HepG2 (cell line): Measurements from ENCODE around the gene STAT6. TPM values are rescaled to one million over a fixed set of nuclear protein-coding genes. Genes with fewer than 3 reads are reported as not detected.
A peak's percentile ranks its signal among the peaks of the same experiment; 100 is the strongest.

ENCODE experiments used
- AHR ChIP-seq: IDR thresholded peaks from 2 replicates; pipeline ENCODE4 v1.6.1; 2018; ENCODE audit warnings: missing genetic modification reagents, missing compliant biosample characterization
- ATRX ChIP-seq: sonication (generic); formaldehyde crosslinking; IDR thresholded peaks from 2 replicates; pipeline ENCODE4 v1.4.0; 2020; ENCODE audit warnings: missing genetic modification reagents, borderline replicate concordance
- BCL6 ChIP-seq: IDR thresholded peaks from 2 replicates; pipeline ENCODE4 v1.6.1; 2016; ENCODE audit warnings: missing genetic modification reagents, missing compliant biosample characterization
- DNMT3B ChIP-seq: conservative IDR thresholded peaks from 2 replicates; pipeline ENCODE4 v1.6.1; 2016; ENCODE audit warnings: missing biosample characterization, control low read depth
- GZF1 ChIP-seq: sonication (generic); formaldehyde crosslinking; IDR thresholded peaks from 2 replicates; pipeline ENCODE4 v1.5.1; 2020; ENCODE audit warnings: mild to moderate bottlenecking, missing genetic modification reagents
- HDAC2 ChIP-seq: sonication (generic); formaldehyde crosslinking; IDR thresholded peaks from 2 replicates; pipeline ENCODE4 v1.4.0; 2020; ENCODE audit warnings: missing genetic modification reagents
- PCBP1 ChIP-seq: fragments of 200-400 bp; formaldehyde crosslinking; IDR thresholded peaks from 2 replicates; pipeline ENCODE4 v1.6.1; 2017; ENCODE audit warnings: mild to moderate bottlenecking, low read depth, low read length, borderline replicate concordance
- PLRG1 ChIP-seq: fragments of 450-650 bp; conservative IDR thresholded peaks from 2 replicates; pipeline ENCODE4 v1.6.1; 2016
- SAP130 ChIP-seq: IDR thresholded peaks from 2 replicates; pipeline ENCODE4 v1.6.1; 2016; ENCODE audit warnings: low read depth
- SIN3A ChIP-seq: IDR thresholded peaks from 2 replicates; pipeline ENCODE4 v1.6.1; 2011; ENCODE audit warnings: low read depth, mild to moderate bottlenecking, control low read depth, low read length, borderline replicate concordance
- YEATS4 ChIP-seq: sonication (generic); formaldehyde crosslinking; IDR thresholded peaks from 2 replicates; pipeline ENCODE4 v1.4.0; 2020; ENCODE audit warnings: missing genetic modification reagents, borderline replicate concordance
- ZBTB21 ChIP-seq: sonication (generic); formaldehyde crosslinking; IDR thresholded peaks from 2 replicates; pipeline ENCODE4 v1.4.0; 2020; ENCODE audit warnings: missing genetic modification reagents
- ZNF343 ChIP-seq: sonication (generic); formaldehyde crosslinking; IDR thresholded peaks from 2 replicates; pipeline ENCODE4 v1.4.0; 2020; ENCODE audit warnings: mild to moderate bottlenecking, missing genetic modification reagents
- ZNF383 ChIP-seq: sonication (generic); formaldehyde crosslinking; IDR thresholded peaks from 2 replicates; pipeline ENCODE4 v1.4.0; 2020; ENCODE audit warnings: missing genetic modification reagents, mild to moderate bottlenecking, borderline replicate concordance
- ZNF432 ChIP-seq: sonication (generic); formaldehyde crosslinking; IDR thresholded peaks from 2 replicates; pipeline ENCODE4 v1.5.0; 2020; ENCODE audit warnings: missing genetic modification reagents, mild to moderate bottlenecking, borderline replicate concordance
- ZNF598 ChIP-seq: sonication (generic); formaldehyde crosslinking; IDR thresholded peaks from 2 replicates; pipeline ENCODE4 v1.5.1; 2020; ENCODE audit warnings: mild to moderate bottlenecking, missing genetic modification reagents, borderline replicate concordance
- ZNF614 ChIP-seq: IDR thresholded peaks from 2 replicates; pipeline ENCODE4 v1.6.1; 2018; ENCODE audit warnings: missing biosample characterization, missing genetic modification reagents, inconsistent platforms, borderline replicate concordance
- ZZZ3 ChIP-seq: sonication (generic); formaldehyde crosslinking; IDR thresholded peaks from 2 replicates; pipeline ENCODE4 v1.4.0; 2020; ENCODE audit warnings: missing genetic modification reagents, mild to moderate bottlenecking, borderline replicate concordance
- polyA plus RNA-seq, 8 experiments: library from polyadenylated mRNA; depleted of rRNA in 3 of 8; stranded (reverse) in 7 of 8; unstranded in 1 of 8; fragments of >200 nt; fragmentation: Illumina TruSeq in 4 of 8; extraction: Trizol in 4 of 8; gene quantifications; 2 replicates each; pipeline versions ENCODE4 v1.2.1 to v1.2.3, GENCODE V29; 2011 to 2016; ENCODE audit warnings: low read depth in 4 of 8, missing spikeins in 1 of 8, mixed read lengths in 1 of 8; ENCODE audit not compliant: insufficient read depth in 1 of 8
- total RNA-seq, 5 experiments: library from RNA; depleted of rRNA; stranded (reverse); fragments of >200 nt; fragmentation: Illumina TruSeq; extraction: Trizol; gene quantifications; 2 replicates each; pipeline ENCODE4 v1.2.3, GENCODE V29; 2016; ENCODE audit warnings: low read depth in 1 of 5
- TF ChIP-seq, protein P1 (sequence below): sonication (generic); formaldehyde crosslinking; IDR thresholded peaks from 2 replicates; pipeline ENCODE4 v1.9.0; 2021; ENCODE audit warnings: missing genetic modification reagents, borderline replicate concordance
- TF ChIP-seq, protein P2 (sequence below): sonication (generic); formaldehyde crosslinking; IDR thresholded peaks from 2 replicates; pipeline ENCODE4 v1.4.0; 2020; ENCODE audit warnings: missing genetic modification reagents
- TF ChIP-seq, protein P3 (sequence below): sonication (generic); formaldehyde crosslinking; IDR thresholded peaks from 2 replicates; pipeline ENCODE4 v1.8.0; 2022; ENCODE audit warnings: missing genetic modification reagents, mild to moderate bottlenecking, borderline replicate concordance
- TF ChIP-seq, protein P4 (sequence below): IDR thresholded peaks from 2 replicates; pipeline ENCODE4 v1.6.1; 2016; ENCODE audit warnings: mild to moderate bottlenecking
- TF ChIP-seq, protein P5 (sequence below): IDR thresholded peaks from 2 replicates; pipeline ENCODE4 v1.6.1; 2016; ENCODE audit warnings: low read depth, borderline replicate concordance

STAT6 gene
- total and polyA plus RNA-seq, 2 of the 13 experiments (the other 11 are each of a cell fraction or from before 2014, with no cell fraction given): 28.0 to 62.2 TPM

DNA sequence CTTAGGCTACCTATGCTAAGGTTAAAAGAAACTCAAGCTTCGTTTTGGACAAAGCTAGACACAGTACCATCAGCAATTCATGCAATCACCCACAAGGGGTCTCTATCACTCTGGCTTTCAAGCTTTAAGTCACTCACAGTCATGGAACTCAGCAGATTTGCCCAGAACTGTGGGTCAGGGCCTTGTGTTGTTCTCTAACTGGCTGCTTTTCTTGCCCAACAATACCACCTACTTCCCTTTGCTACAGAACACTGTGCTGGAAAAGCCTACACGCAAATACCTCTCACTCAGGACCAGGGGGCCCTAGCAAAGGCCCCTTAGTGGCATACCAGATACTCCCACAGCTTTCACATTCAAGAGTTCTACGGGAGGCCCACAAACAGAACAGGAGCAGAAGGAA, 41.6 kb downstream of the STAT6 start (continued):
- TF ChIP-seq, protein P1, sequence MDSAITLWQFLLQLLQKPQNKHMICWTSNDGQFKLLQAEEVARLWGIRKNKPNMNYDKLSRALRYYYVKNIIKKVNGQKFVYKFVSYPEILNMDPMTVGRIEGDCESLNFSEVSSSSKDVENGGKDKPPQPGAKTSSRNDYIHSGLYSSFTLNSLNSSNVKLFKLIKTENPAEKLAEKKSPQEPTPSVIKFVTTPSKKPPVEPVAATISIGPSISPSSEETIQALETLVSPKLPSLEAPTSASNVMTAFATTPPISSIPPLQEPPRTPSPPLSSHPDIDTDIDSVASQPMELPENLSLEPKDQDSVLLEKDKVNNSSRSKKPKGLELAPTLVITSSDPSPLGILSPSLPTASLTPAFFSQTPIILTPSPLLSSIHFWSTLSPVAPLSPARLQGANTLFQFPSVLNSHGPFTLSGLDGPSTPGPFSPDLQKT: no peak
- TF ChIP-seq ZNF383 (CRISPR knock-in tag): no peak
- TF ChIP-seq, protein P2, sequence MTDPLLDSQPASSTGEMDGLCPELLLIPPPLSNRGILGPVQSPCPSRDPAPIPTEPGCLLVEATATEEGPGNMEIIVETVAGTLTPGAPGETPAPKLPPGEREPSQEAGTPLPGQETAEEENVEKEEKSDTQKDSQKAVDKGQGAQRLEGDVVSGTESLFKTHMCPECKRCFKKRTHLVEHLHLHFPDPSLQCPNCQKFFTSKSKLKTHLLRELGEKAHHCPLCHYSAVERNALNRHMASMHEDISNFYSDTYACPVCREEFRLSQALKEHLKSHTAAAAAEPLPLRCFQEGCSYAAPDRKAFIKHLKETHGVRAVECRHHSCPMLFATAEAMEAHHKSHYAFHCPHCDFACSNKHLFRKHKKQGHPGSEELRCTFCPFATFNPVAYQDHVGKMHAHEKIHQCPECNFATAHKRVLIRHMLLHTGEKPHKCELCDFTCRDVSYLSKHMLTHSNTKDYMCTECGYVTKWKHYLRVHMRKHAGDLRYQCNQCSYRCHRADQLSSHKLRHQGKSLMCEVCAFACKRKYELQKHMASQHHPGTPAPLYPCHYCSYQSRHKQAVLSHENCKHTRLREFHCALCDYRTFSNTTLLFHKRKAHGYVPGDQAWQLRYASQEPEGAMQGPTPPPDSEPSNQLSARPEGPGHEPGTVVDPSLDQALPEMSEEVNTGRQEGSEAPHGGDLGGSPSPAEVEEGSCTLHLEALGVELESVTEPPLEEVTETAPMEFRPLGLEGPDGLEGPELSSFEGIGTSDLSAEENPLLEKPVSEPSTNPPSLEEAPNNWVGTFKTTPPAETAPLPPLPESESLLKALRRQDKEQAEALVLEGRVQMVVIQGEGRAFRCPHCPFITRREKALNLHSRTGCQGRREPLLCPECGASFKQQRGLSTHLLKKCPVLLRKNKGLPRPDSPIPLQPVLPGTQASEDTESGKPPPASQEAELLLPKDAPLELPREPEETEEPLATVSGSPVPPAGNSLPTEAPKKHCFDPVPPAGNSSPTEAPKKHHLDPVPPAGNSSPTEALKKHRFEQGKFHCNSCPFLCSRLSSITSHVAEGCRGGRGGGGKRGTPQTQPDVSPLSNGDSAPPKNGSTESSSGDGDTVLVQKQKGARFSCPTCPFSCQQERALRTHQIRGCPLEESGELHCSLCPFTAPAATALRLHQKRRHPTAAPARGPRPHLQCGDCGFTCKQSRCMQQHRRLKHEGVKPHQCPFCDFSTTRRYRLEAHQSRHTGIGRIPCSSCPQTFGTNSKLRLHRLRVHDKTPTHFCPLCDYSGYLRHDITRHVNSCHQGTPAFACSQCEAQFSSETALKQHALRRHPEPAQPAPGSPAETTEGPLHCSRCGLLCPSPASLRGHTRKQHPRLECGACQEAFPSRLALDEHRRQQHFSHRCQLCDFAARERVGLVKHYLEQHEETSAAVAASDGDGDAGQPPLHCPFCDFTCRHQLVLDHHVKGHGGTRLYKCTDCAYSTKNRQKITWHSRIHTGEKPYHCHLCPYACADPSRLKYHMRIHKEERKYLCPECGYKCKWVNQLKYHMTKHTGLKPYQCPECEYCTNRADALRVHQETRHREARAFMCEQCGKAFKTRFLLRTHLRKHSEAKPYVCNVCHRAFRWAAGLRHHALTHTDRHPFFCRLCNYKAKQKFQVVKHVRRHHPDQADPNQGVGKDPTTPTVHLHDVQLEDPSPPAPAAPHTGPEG (CRISPR knock-in tag): no peak
- no peak for TF ChIP-seq ZBTB21 (CRISPR knock-in tag)
- TF ChIP-seq, protein P3, sequence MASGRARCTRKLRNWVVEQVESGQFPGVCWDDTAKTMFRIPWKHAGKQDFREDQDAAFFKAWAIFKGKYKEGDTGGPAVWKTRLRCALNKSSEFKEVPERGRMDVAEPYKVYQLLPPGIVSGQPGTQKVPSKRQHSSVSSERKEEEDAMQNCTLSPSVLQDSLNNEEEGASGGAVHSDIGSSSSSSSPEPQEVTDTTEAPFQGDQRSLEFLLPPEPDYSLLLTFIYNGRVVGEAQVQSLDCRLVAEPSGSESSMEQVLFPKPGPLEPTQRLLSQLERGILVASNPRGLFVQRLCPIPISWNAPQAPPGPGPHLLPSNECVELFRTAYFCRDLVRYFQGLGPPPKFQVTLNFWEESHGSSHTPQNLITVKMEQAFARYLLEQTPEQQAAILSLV: no peak
- no peak for TF ChIP-seq SIN3A
- 0 out of 2 replicates have a peak, but pooled peaks have one; percentile 39 for TF ChIP-seq ZNF614 (CRISPR knock-in tag)
- no peak for TF ChIP-seq AHR (CRISPR knock-in tag)
- TF ChIP-seq PCBP1: no peak
- TF ChIP-seq GZF1 (CRISPR knock-in tag): no peak
- TF ChIP-seq PLRG1: no peak
- TF ChIP-seq DNMT3B: 0 out of 2 replicates have a peak, but pooled peaks have one; percentile 68
- no peak for TF ChIP-seq ZNF343 (CRISPR knock-in tag)
- TF ChIP-seq SAP130 (CRISPR knock-in tag): peak; percentile 56
- no peak for TF ChIP-seq HDAC2
- TF ChIP-seq ZNF598: no peak
- no peak for TF ChIP-seq ATRX (CRISPR knock-in tag)
- no peak for TF ChIP-seq YEATS4 (CRISPR knock-in tag)
- no peak for TF ChIP-seq BCL6 (CRISPR knock-in tag)
- TF ChIP-seq ZNF432: no peak
- TF ChIP-seq, protein P4, sequence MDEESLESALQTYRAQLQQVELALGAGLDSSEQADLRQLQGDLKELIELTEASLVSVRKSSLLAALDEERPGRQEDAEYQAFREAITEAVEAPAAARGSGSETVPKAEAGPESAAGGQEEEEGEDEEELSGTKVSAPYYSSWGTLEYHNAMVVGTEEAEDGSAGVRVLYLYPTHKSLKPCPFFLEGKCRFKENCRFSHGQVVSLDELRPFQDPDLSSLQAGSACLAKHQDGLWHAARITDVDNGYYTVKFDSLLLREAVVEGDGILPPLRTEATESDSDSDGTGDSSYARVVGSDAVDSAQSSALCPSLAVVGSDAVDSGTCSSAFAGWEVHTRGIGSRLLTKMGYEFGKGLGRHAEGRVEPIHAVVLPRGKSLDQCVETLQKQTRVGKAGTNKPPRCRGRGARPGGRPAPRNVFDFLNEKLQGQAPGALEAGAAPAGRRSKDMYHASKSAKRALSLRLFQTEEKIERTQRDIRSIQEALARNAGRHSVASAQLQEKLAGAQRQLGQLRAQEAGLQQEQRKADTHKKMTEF (CRISPR knock-in tag): no peak
- TF ChIP-seq ZZZ3 (CRISPR knock-in tag): no peak
- TF ChIP-seq, protein P5, sequence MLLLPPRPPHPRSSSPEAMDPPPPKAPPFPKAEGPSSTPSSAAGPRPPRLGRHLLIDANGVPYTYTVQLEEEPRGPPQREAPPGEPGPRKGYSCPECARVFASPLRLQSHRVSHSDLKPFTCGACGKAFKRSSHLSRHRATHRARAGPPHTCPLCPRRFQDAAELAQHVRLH (CRISPR knock-in tag): no peak
